HG03175 (cell line): Measurements from ENCODE around the gene UCKL1.
"Not testable (repeated sequence)": the region's sequence is repeated elsewhere in the genome, so short reads cannot be mapped to it uniquely, and the experiment has no call there.

Experiments used
- ATAC-seq: cut with Tn5 transposase; IDR thresholded peaks from one replicate; pipeline ENCODE4 v1.9.1; 2021; ENCODE audit warnings: mild to moderate bottlenecking, moderate library complexity; ENCODE audit not compliant: unreplicated experiment

Gene UCKL1

DNA sequence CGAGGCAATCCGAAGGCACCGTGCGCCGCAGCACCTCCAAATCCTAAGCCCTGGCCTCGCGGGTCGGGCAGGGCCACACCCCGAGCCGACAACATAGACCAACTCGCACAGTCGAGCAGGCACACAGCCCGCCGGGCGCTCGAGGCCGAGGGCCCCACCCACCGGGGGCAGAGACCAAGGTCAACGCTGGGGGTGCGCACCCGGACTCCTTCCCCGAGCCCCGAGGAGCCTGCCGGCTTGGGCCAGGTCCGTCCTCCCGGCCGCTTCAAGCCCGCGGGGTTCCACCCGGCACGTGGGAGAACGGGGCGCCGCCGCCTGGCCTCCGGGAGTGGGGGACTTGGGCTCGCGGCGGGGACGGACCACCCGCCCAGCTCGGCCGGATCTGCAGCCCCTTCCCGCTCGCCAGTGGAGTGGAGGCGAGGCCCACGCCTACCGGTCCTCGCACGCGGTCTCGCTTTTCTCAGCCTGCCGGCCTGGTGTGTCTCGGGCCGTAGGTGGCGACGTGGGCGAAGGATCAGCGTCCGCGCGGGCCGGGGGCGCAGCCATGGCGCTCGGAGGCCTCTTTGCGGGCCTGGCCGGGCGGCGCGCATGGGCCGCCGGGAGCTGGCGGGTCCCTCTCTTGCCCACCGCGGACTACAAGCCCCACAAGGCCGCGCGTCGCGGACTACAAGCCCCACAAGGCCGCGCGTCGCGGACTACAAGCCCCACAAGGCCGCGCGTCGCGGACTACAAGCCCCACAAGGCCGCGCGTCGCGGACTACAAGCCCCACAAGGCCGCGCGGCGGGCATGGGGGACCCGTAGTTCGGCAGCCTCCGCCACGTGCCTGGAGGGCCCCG lies at the start of gene UCKL1:
Gene UCKL1 (minus strand): TSS at position 590 of the 837 bp plus-strand sequence. CDS start 44 bp downstream, at position 546.
- peak; percentile 67 for ATAC-seq

DNA sequence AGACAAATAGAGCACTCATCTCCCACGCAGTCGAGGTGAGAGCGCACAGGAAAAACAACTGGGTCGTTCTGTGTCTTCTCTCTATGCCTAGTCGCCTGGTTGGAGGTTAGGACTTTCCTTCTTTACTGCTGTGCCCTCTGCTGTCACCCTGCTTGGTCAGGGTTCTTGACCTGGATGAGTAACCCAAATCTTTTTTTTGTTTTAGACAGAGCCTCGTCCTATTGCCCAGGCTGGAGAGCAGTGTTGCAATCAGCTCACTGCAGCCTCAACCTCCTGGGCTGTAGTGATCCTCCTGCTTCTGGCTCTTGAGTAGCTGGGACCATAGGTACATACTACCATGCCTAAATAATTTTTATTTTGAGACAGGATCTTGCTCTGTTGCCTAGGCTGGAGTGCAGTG lies 49.2 kb upstream of the UCKL1 start:
- no peak for ATAC-seq

DNA sequence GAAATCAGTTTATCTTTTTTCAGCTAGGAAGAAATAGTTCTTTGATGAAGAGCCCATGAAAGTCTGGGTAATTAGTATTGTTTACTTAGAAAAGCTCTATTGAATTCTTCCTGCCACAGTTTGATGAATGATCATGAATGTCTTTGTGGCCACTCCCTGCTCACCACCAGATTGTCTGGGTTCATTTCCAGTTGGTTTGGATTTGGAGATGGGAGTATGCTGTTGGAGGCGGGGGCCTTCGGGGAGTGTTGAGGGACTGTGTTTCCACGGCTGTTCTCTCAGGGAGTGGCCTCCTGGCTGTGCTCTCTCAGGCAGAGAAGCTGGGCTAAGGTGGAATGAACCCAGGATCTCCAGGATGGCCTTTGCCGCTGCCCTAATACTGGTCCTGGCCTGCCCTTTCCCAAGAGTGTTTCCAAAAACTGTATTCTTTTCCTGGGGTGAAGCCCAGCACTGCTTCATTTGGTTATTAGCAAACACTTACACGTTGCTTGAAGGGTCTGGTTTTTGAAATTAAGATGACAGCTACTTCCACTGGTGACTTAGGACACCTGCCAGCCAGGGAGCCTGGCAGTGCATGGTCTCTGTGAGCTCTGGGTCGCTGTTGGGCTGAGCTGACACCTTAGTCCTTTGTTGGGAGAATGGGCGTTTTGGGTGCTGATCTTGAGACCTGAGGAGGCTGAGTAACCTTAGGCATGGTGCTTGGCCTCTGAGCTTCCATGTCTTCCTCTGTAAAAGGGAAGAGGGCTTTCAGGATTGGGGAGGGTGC lies 47.9 kb upstream of the UCKL1 start:
- no peak for ATAC-seq

DNA sequence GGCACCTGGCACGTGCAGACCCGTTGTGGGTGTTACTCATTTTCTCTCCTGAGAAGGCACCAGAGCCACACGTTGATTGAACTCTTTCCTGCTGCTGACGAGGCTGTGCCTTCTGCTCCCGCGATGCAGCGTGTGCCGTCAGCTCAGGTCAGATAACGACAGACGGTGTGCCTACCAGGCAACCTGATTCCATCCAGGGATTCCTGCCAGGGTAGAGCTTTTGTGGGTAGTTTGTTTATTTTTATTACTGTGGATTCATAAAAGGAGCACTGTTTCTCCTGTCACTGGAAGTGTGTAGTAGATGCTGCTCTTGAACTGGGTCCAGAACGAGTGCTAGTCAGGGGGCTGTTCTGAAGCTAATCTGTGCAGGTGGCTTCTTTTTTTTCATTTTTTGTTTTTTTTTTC lies 45.4 kb upstream of the UCKL1 start:
- ATAC-seq: no peak

DNA sequence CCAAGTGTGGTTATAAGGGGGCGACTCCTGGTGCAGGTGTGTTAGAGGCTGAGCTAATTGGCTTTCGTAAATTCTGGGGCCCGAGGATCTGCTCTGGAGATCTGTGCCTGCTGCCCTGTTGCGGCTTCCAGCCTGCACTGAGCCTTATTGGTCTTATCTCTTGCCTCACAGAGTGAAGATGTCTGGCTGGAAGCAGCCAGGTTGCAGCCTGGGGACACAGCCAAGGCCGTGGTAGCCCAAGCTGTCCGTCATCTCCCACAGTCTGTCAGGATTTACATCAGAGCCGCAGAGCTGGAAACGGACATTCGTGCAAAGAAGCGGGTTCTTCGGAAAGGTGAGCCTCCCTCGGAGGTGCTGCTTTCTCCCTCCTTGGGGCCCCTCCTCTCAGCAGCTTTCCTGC lies 44.7 kb upstream of the UCKL1 start:
- ATAC-seq: no peak

DNA sequence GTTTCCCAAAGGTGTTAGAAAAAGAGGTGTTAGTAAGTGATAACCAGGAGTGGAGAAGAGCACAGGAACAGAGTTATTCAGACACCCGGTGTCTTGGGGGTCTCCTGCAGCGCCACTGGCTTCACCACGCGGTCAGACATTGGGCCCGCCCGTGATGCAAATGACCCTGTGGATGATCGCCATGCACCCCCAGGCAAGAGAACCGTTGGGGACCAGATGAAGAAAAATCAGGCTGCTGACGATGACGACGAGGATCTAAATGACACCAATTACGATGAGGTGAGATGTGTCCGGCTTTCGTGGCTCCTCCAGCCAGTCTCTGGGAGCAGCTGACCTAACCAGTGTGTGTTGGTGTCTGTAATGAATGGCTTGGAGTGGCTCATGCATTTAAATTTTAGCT lies 26.7 kb upstream of the UCKL1 start:
- ATAC-seq: no peak

DNA sequence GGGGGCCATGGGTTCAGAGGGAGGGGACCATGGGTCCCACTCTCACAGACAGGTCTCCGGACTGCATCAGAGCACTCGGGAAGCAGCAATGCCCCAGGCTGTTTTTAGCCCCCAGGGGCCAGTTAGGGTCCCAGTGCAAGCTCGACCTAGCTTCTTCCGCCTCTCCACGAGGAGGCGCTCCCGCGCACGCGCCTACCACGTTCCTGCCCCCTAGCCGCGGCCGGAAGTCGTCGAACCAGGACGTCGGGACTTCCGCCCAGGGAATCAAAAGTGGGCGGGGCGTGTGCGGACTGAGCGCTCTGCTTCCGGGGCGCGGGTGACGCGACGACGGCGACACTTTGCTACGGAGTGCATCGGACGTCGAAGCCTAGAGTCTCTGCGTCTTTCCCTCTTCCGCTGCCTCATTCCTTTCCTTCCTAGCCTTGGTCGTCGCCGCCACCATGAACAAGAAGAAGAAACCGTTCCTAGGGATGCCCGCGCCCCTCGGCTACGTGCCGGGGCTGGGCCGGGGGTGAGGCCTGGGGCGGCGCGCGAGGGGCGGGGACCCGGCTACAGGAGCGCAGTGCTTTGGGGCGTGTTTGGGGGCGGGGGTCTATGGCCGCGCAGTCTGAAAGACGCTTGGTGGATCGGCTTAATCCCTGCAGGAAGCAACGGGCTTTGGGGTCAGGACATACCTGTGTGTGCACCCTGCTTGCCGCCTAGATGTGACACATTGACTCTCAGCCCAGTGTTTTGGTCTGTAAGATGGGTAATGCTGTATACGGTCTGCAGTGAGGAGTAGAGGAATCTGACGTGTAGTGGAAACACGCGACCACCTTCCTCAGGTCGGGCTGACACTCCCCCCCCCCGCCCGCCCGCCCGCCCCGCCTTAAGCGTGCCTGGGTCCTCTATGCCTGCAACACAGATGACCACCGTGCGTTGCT lies 24.9 kb upstream of the UCKL1 start, which contains the start of gene PRPF6:
Gene PRPF6 (plus strand): TSS at position 327 of the 923 bp plus-strand sequence. CDS start 114 bp downstream, at position 441.
- peak; percentile 59 for ATAC-seq

DNA sequence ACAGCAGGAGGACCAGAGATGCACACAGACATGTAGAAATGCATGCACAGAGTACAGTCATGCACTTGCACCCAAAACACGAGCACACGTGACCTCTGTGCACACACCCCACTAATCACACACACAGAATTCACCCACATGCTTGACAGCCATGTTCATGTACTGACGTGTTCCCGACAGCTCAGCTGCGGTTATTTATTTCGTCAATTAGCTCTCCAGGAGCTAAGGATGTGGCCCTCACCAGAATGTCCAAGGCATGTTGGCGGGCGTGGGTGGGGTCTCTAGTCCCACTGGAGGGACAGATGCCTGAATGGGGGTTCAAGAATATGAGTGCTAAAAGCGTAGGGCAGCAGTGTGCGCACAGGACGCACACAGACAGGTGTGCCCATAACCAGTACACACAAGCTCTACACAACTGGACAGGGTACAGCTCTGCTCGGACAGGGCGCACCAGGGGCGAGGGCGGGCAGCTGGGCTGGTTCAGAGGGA lies 24.1 kb upstream of the UCKL1 start:
- peak; percentile 8 for ATAC-seq

DNA sequence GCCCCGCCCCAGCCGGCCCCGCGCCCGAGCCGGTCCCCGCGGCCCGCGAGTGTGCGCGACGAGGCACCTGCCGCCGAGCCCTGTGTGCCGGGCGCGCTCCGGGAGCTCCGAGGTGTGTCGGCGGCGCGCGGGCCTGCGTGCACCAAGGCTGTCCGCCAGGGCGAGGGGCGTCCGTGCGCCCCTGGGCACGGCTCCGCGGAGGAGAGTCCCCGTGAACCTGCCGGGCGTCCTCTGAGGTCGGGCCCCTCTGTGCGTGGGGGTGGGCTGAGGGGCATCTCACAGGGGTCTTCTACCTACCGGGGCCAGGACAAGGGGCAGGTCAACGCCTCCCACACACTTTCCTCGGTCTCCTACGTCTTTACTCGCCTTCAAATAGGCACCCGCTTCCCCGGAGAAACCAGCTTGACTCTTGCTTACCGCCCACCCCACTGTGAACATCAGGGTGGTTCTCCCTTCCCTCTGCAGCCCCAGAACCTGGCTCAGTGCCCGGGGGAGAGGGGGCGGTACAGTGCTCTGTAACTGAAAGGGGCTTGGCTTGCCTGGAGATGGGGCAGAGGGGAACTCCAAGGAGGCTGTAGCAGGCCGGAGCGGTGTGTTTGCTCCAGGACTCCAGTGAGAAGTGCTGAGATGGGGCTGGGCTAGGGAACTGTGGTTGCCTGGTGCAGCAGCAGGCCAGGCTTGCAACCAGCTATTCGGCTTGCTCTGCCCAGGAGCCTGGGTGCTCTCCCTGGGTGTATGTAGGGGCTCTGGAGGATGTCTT lies 23.5 kb upstream of the UCKL1 start, which contains the start of gene SAMD10:
Gene SAMD10 (minus strand): TSS at position 86 of the 760 bp plus-strand sequence. CDS start 175 bp downstream, outside the sequence.
- peak; percentile 24 for ATAC-seq

DNA sequence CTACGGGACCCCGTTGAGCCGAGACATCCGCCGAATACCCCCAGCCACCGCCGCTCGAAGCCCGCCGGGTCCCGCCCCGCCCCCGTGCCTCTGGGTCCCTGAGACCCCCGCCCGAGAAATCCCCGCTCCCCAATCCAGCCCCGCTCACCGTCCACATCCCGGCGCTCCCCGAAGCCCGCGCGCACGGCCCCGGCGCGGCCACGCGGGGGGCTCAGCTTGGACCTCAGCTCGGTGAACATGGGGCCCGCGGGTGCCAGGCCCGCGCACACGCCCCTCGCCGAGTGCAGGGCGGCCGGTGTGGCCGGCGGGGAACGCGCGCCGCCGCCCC lies 23.0 kb upstream of the UCKL1 start:
- no peak for ATAC-seq

DNA sequence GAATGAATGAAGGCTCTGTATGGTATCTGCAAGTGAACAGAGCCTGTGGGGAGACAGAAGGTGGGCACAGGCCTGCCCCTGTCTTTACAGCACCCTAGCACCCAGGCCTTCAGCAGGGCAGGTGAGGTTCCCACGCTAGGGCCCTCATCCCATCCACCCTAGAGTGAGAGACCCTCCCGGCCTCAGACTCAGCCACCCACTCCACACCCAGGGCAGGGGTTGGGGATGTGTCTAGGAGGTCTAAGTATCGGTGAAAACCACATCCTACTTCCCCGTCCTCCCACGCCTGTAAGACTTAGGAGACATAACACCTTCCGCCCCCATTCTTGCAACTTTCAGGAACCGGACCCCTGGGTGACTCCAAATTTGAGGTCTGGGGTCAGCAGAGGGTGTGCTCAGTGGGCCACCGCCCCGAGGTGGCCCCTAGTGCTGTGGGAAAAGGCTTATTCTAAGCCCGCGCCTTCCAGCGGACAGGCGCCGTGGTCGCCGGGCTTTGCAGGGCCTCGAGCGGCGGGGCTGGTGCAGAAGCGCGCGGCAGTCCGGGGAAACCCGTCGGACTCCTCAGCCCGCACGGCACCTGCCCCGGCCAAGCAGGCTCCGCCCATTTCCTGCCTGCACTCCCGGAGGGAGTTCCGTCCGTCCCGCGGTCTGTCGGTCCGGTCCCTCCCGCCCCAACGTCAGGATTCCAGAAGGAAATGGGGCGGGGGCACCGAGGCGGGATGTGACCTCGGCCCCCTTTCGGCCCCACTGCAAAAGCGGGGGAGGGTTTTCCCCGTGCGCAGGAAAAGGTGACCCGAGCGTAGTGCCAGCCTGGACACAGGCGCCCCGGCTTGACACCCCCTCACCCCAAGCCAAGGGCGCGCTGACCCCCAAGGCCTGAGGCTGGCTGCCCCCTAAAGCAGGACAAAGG lies 22.4 kb upstream of the UCKL1 start:
- ATAC-seq: peak; percentile 39

DNA sequence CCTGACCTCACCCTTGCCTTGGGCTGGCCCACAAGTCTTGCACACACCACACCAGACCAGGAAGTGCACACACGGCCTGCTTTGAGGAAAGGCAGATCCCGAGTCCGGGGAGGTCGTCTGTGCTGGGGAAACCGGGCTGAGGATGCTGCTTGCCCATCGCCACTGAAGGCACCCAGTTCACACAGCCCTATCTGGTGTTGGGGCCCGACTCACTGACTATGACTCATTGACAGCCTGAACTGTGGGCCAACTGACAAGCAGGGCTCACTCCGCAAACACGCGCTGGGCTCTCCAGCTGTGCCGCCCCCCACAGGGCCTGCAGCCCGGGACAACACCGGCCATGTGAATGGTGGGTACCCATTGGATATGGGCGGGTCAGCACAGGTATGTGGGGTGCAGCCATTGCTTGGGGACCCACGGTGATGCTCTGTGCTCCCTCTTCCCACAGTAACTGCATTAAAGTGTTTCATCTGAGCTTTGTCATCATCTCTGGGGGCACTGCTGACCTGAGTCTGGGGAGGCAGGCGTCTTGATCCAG lies 21.6 kb upstream of the UCKL1 start:
- no peak for ATAC-seq

DNA sequence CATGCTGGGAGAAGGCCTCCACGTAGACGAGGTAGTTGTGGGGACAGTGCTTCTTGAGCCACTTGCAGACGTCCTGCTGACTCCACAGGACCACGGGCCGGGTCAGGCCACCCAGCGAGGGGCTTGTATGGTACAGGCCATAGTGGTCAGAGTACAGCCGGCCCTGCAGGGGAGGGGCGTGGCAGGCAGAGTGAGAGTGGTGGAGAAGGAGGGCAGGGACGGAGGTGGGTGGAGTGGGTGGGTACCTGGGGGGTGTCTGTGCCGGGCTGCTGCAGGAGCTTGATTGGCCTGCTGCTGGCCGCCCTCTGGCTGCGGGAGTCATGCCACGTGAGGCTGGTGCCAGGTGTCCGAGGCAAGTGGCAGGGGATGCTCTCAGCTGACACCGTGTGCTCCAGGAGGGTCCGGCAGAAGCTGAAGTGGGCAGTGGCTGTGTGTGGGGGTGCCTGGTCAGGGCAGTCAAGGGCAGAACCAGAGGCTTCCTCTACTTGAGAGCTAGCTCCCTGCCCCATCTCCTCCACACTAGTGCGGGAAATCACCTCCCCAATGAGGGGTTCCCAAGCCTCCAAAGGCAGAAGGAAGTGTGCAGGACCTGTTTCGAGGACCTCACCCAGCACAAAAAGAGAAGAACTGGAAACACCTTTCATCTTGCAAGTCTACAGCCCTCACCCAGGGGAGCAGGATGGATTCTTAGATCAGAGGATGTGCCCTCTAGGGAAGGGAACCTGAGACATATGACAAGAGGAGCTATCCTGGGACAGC lies 20.9 kb upstream of the UCKL1 start:
- ATAC-seq: no peak

DNA sequence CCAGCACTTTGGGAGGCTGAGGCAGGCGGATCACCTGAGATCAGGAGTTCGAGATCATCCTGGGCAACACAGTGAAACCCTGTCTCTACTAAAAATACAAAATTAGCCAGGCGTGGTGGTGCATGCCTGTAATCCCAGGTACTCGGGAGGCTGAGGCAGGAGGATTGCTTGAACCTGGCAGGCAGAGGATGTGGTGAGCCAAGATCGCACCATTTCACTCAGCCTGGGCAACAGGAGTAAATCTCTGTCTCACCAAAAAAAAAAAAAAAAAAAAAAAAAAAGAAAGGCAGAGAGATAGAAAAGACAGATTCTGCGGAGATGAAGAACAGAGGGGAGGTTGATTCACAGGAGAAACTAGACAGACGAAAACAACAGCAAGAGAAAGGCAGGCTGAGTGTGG lies 20.3 kb upstream of the UCKL1 start:
- not testable (repeated sequence) for ATAC-seq

DNA sequence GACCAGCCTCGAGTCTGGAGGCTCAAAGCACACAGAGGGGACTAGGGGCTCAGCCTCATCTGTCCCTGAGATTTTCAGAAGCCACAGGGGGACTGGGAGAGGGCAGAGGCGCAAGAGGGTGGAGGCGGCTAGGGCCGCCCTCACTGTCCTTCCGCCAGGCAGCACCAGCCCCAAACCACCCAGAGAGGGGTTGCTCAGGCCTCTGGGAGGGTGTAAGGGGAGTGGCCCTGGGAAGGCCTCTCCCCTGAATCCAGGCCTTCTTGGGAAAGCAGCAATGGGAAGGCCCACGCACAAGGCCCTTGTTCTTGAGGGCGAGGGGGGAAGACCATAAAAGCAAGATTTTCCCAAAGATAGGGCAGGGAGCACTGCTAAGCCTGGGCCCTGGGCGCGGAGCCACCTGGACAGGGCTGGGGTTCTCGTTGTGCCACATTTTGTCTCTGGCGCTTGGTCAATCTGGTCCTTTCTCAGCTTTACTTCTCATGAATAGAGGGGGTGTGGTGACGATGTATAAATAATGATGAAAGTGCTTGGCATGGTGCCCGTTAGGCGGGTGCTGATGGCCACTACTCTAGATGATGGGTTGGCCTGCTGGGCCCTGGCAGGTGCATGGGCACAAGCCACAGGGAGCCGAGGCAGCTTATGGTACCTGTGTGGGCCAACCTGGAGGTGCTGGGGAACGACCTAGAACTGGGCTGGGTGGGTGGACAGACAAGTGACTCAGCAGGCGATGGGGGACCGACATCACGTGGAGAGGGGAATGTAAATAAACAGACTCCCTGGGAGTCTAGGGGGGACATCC lies 18.4 kb upstream of the UCKL1 start:
- ATAC-seq: no peak

DNA sequence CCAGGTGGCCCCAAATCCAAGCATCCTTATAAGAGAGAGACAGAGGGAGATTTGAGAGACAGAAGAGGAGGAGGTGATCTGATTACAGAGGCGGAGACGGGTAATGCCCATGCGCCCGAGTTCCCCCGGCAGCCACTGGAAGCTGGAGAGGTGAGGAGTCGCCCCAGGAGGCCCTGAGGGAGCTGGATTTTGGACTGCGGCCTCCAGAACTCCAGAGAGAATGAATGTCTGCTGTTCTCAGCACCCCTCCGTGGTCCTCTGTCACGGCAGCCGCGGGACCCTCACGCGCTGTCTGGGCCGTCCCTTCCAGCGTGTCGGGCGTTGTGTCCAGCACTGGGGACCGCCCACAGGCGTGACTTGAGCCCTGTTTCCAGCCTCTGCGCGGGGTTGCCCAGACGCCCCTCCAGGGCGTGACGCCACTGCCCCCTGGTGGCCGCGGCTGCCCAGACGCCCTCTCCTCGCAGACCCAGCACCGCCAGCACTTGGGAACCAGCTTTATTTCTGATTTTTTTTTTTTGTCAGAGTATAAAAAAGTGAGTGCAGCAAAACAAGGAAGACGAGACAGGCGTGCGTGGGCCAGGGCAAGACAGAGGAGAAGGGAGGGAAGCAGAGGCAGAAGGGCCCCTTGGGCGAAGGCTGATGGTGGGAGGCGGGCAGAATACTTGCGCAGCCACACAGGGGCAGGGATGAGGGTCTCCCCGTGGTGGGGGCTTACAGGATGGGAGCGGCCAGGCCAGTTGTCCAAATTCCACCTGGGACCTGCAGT lies 17.6 kb upstream of the UCKL1 start:
- ATAC-seq: peak; percentile 32

DNA sequence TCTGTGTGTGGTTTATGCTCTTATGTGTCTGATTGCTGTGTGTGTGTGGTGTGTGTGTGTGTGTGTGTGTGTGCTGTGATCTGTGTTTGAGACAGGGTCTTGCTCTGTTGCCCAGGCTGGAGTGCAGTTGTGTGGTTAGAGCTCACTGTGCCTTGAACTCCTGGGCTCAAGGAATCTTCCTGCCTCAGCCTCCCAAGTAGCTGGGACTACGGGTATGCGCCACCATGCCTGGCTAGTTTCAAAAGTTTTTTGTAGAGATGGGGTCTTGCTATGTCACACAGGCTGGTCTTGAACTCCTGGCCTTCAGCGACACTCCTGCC lies 16.9 kb upstream of the UCKL1 start:
- no peak for ATAC-seq
